Osteocyte (in vitro differentiated cells): Measurements from ENCODE around the gene GCNT2. TPM values are rescaled to one million over a fixed set of nuclear protein-coding genes. Genes with fewer than 3 reads are reported as not detected.

Experiments
- DNase-seq: peaks from one replicate; pipeline ENCODE4 v3.0.0; 2021; ENCODE audit warnings: mixed read lengths; ENCODE audit not compliant: unreplicated experiment; ENCODE audit errors: extremely low spot score
- H3K27ac Mint-ChIP-seq: one replicate; pipeline ENCODE4 v1.8.0; 2021; ENCODE audit warnings: mild to moderate bottlenecking, mixed read lengths; ENCODE audit not compliant: unreplicated experiment
- H3K27me3 Mint-ChIP-seq: one replicate; pipeline ENCODE4 v1.8.0; 2021; ENCODE audit warnings: mixed read lengths; ENCODE audit not compliant: unreplicated experiment
- H3K36me3 Mint-ChIP-seq: one replicate; pipeline ENCODE4 v1.8.0; 2021; ENCODE audit warnings: mixed read lengths; ENCODE audit not compliant: unreplicated experiment
- H3K4me1 Mint-ChIP-seq: one replicate; pipeline ENCODE4 v1.8.0; 2021; ENCODE audit warnings: mixed read lengths; ENCODE audit not compliant: unreplicated experiment
- H3K4me3 Mint-ChIP-seq: one replicate; pipeline ENCODE4 v1.8.0; 2021; ENCODE audit warnings: mild to moderate bottlenecking, moderate library complexity, mixed read lengths; ENCODE audit not compliant: unreplicated experiment
- H3K9me3 Mint-ChIP-seq: one replicate; pipeline ENCODE4 v1.8.0; 2021; ENCODE audit warnings: mixed read lengths; ENCODE audit not compliant: unreplicated experiment
- total RNA-seq: library from RNA; stranded (reverse); gene quantifications from 2 replicates; pipeline ENCODE4 v1.2.1, GENCODE V29; 2021
- TF ChIP-seq, protein P1 (sequence below): fragments of 200-600 bp; sonication (generic); IDR thresholded peaks from 2 replicates; pipeline ENCODE4 v1.5.0; 2021; ENCODE audit warnings: antibody characterized with exemption, mild to moderate bottlenecking, moderate library complexity

The GCNT2 gene
- total RNA-seq, 1 donor from 2014 or later: 0.19 TPM

DNA sequence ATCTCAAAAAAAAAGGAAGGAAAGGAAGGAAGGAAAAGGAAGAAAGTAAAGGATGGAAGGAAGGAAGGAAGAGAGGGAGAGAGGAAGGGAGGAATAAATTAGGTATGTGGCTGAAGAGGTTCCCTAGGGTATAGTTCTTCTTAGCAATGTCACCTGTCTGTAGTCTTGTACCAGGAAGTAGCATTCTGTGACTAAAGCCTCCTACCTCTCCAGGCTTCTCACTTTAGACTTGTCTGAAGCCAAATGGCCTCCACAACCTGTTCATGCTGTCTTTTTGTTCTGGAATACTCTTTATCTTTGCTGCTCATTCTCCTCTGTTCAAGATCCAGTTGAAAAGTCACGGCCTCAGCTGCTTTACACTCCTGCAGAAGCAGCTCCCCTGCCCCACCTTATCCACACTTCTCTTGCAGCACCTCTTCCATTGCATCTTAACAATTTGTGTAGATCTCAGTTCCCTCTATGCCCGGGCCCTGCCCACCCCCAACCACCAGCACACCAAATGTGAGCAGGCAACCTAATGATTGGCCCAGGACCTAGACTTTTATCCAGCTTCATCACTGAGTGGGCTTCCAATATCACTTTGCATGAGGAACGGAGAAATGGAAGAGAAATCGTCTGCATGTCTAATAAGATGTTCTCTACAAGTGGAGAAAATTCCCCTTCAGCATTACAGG is 19.1 kb downstream of the GCNT2 start:
- Mint-ChIP-seq H3K27ac (no peak overlapping the region), H3K9me3 (no peaks in the 10 kb centered on the region), H3K27me3 (peaks cover 20% of the 10 kb centered on the region), H3K36me3 (no peaks in the 10 kb centered on the region), H3K4me3 (no peak overlapping the region), H3K4me1 (peaks cover 1% of the 10 kb centered on the region)
- TF ChIP-seq, protein P1, sequence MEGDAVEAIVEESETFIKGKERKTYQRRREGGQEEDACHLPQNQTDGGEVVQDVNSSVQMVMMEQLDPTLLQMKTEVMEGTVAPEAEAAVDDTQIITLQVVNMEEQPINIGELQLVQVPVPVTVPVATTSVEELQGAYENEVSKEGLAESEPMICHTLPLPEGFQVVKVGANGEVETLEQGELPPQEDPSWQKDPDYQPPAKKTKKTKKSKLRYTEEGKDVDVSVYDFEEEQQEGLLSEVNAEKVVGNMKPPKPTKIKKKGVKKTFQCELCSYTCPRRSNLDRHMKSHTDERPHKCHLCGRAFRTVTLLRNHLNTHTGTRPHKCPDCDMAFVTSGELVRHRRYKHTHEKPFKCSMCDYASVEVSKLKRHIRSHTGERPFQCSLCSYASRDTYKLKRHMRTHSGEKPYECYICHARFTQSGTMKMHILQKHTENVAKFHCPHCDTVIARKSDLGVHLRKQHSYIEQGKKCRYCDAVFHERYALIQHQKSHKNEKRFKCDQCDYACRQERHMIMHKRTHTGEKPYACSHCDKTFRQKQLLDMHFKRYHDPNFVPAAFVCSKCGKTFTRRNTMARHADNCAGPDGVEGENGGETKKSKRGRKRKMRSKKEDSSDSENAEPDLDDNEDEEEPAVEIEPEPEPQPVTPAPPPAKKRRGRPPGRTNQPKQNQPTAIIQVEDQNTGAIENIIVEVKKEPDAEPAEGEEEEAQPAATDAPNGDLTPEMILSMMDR: no peak
- no peak for DNase-seq

DNA sequence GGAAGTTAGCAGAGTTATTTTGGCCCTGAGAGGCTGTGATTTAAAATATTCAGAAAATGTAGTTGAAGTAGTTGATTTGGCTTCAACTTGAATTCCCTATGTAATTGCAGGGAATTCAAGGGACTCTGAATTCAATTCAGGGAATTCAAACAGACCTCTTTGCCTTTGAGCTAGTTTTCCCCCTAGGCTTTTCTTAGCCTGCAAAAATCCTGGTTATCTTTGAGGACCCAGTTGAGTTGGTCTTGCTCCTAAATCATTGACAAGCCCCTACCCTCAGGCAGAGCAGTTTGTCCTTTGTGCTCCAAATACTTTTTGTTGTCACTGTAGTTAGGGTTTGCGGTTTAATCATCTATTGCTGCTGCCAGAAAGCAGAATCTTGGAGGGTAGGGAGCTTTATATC is 20.4 kb downstream of the GCNT2 start:
- no peak for DNase-seq
- no peaks in the 10 kb centered on the region for H3K9me3 Mint-ChIP-seq
- H3K4me3 Mint-ChIP-seq: no peak overlapping the region
- H3K27ac Mint-ChIP-seq: no peak overlapping the region
- no peaks in the 10 kb centered on the region for H3K36me3 Mint-ChIP-seq
- peaks cover 23% of the 10 kb centered on the region for H3K27me3 Mint-ChIP-seq
- H3K4me1 Mint-ChIP-seq: peaks cover 5% of the 10 kb centered on the region
- TF ChIP-seq, protein P1: no peak

DNA sequence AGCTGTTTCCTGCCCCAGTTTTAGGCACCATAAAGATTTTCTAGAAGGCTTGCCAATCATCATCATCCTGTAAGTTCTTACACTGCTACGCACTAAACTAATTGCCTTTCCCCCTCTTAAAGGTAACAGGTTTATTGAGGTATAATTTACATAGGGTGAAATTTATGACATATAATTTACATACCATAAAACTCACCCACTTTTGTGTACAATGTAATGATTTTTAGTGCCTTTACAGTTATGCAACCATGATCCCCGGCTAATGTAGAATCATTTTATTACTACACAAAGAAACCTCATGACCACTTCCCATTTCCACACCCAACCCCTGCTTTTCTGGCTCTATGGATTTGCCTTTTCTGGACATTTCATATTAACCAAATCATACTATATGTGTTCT is 21.1 kb downstream of the GCNT2 start:
- Mint-ChIP-seq H3K4me3 (no peak overlapping the region), H3K4me1 (peaks cover 5% of the 10 kb centered on the region), H3K9me3 (no peaks in the 10 kb centered on the region), H3K36me3 (no peaks in the 10 kb centered on the region), H3K27ac (no peak overlapping the region), H3K27me3 (peaks cover 26% of the 10 kb centered on the region)
- no peak for DNase-seq
- TF ChIP-seq, protein P1: no peak

DNA sequence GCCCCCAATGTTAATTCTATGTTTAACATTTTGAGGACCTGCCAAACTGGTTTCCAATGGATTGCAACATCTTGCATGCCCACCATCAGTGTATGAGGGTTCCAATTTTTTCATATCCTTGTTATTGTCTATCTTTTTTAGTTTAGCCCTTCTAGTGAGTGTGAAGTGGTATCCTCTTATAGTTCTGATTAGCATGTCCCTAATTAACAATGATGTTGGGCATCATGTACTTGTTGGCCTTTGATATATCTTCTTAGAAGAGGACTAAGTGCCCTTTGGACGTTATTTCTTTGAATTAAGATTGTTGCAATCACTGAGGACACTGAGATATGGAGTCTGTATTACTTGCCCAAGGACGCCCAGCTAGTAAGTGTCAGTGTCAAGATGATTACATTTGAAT is 22.3 kb downstream of the GCNT2 start:
- DNase-seq: no peak
- no peaks in the 10 kb centered on the region for H3K9me3 Mint-ChIP-seq
- no peak overlapping the region for H3K4me3 Mint-ChIP-seq
- peaks cover 27% of the 10 kb centered on the region for H3K27me3 Mint-ChIP-seq
- H3K36me3 Mint-ChIP-seq: no peaks in the 10 kb centered on the region
- peaks cover 5% of the 10 kb centered on the region for H3K4me1 Mint-ChIP-seq
- TF ChIP-seq, protein P1: no peak
- no peak overlapping the region for H3K27ac Mint-ChIP-seq

DNA sequence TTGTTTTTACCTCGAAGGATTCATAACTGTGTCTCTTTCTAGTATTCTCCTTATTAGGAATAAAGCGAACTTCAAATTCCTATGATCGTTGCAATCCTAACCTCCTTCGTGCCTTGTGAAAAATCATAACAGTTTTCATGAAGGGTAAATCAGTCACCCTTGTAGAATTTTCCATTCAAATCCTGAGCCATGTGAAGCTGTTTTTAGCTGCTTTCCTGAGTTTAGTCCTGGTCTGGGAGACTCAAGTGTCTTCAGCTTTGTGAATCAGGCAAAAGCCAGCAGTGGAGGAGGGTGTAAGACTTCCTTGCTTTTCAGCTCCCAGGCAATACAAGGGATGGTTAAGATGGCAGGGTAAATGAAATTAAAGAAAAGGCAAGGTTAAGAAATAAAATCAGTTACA is 24.3 kb downstream of the GCNT2 start:
- Mint-ChIP-seq H3K9me3 (no peaks in the 10 kb centered on the region), H3K27ac (peak overlapping the region; percentile 44), H3K4me1 (peaks cover 5% of the 10 kb centered on the region), H3K36me3 (no peaks in the 10 kb centered on the region), H3K4me3 (no peak overlapping the region), H3K27me3 (peaks cover 25% of the 10 kb centered on the region)
- TF ChIP-seq, protein P1: no peak
- no peak for DNase-seq
